ENCODE measurements around the gene CCDC192. TPM values are rescaled to one million over a fixed set of nuclear protein-coding genes. Genes with fewer than 3 reads are reported as not detected.

CCDC192 gene
- total RNA-seq, 3 donors from 2014 or later (not counting 1 experiment from before 2014, with no cell fraction given) = not detected

- H3K27me3 Mint-ChIP-seq (ENCODE audit: low read depth in 2 of 2) = no peaks in the 10 kb centered on the region
- Histone ChIP-seq H3K27ac (ENCODE audit: low read length) (peak overlapping the region; percentile 71), H3K9me3 (ENCODE audit: control insufficient read depth, insufficient read depth, low read length) (no peaks in the 10 kb centered on the region), H3K36me3 (ENCODE audit: control insufficient read depth, insufficient read depth, low read length) (no peaks in the 10 kb centered on the region), H3K4me3 (ENCODE audit: low read length) (no peak overlapping the region), H3K27me3 (ENCODE audit: control insufficient read depth, insufficient read depth, low read length) (no peaks in the 10 kb centered on the region), H3K4me1 (ENCODE audit: control insufficient read depth, insufficient read depth, low read length) (peaks cover 15% of the 10 kb centered on the region)
- intact Hi-C loops (cut with micrococcal nuclease) = no loop called here
- no peaks in the 10 kb centered on the region for H3K9me3 Mint-ChIP-seq
- H3K4me1 Mint-ChIP-seq = peaks cover 8 to 14% of the 10 kb centered on the region in 2 donors
- TF ChIP-seq CTCF (IDR thresholded peaks at IDR 0.05) = no peak
- DNase-seq (no peak), ATAC-seq (no peak)
- H3K27ac Mint-ChIP-seq = peak overlapping the region in 1 of 2 donors; percentile 63
- H3K36me3 Mint-ChIP-seq = no peaks in the 10 kb centered on the region
- 46% methylated on average over 1 of the region's 1 CpG for WGBS (ENCODE audit: insufficient coverage)
- H3K4me3 Mint-ChIP-seq = no peak overlapping the region
Measured at GRCh38 chr5:127935398-127935797, 232.2 kb downstream of the CCDC192 start.

- Histone ChIP-seq H3K27ac (ENCODE audit: low read length) (peak overlapping the region; percentile 71), H3K4me3 (ENCODE audit: low read length) (no peak overlapping the region), H3K4me1 (ENCODE audit: control insufficient read depth, insufficient read depth, low read length) (peaks cover 15% of the 10 kb centered on the region), H3K9me3 (ENCODE audit: control insufficient read depth, insufficient read depth, low read length) (no peaks in the 10 kb centered on the region), H3K27me3 (ENCODE audit: control insufficient read depth, insufficient read depth, low read length) (no peaks in the 10 kb centered on the region), H3K36me3 (ENCODE audit: control insufficient read depth, insufficient read depth, low read length) (no peaks in the 10 kb centered on the region)
- Mint-ChIP-seq H3K27me3 (ENCODE audit: low read depth in 2 of 2) (no peaks in the 10 kb centered on the region), H3K9me3 (no peaks in the 10 kb centered on the region), H3K36me3 (no peaks in the 10 kb centered on the region), H3K4me3 (peak overlapping the region; percentile 62), H3K27ac (peak overlapping the region; percentile 69 to 78), H3K4me1 (peaks cover 8 to 14% of the 10 kb centered on the region in 2 donors)
- WGBS (ENCODE audit: insufficient coverage) = 55% methylated on average over 4 of the region's 6 CpGs
- ATAC-seq (peak; percentile 67 to 85 (median 79)), DNase-seq (peak; percentile 14 to 60)
- TF ChIP-seq CTCF (IDR thresholded peaks at IDR 0.05) = no peak
- intact Hi-C loops (cut with micrococcal nuclease) = no loop called here
Measured at GRCh38 chr5:127936439-127936972, 233.3 kb downstream of the CCDC192 start.

GRCh38 chr5:127938746-127939145 lies 235.6 kb downstream of the CCDC192 start:
- Mint-ChIP-seq H3K36me3 (no peaks in the 10 kb centered on the region), H3K9me3 (no peaks in the 10 kb centered on the region), H3K27me3 (ENCODE audit: low read depth in 2 of 2) (no peaks in the 10 kb centered on the region), H3K27ac (no peak overlapping the region), H3K4me3 (no peak overlapping the region), H3K4me1 (peaks cover 8 to 20% of the 10 kb centered on the region in 2 donors)
- H3K27ac ChIP-seq (ENCODE audit: low read length) = no peak overlapping the region
- WGBS (ENCODE audit: insufficient coverage) = 91% methylated on average over 2 of the region's 2 CpGs
- H3K9me3 ChIP-seq (ENCODE audit: control insufficient read depth, insufficient read depth, low read length) = no peaks in the 10 kb centered on the region
- no peak for DNase-seq
- no peak overlapping the region for H3K4me3 ChIP-seq (ENCODE audit: low read length)
- no peak for ATAC-seq
- no peak for TF ChIP-seq CTCF (IDR thresholded peaks at IDR 0.05)
- no peaks in the 10 kb centered on the region for H3K36me3 ChIP-seq (ENCODE audit: control insufficient read depth, insufficient read depth, low read length)
- intact Hi-C loops (cut with micrococcal nuclease) = no loop called here
- H3K27me3 ChIP-seq (ENCODE audit: control insufficient read depth, insufficient read depth, low read length) = no peaks in the 10 kb centered on the region
- peaks cover 15% of the 10 kb centered on the region for H3K4me1 ChIP-seq (ENCODE audit: control insufficient read depth, insufficient read depth, low read length)

GRCh38 chr5:127940854-127941253 lies 237.7 kb downstream of the CCDC192 start:
- Histone ChIP-seq H3K36me3 (ENCODE audit: control insufficient read depth, insufficient read depth, low read length) (no peaks in the 10 kb centered on the region), H3K27ac (ENCODE audit: low read length) (no peak overlapping the region), H3K9me3 (ENCODE audit: control insufficient read depth, insufficient read depth, low read length) (no peaks in the 10 kb centered on the region), H3K4me3 (ENCODE audit: low read length) (no peak overlapping the region), H3K4me1 (ENCODE audit: control insufficient read depth, insufficient read depth, low read length) (peaks cover 11% of the 10 kb centered on the region), H3K27me3 (ENCODE audit: control insufficient read depth, insufficient read depth, low read length) (no peaks in the 10 kb centered on the region)
- Mint-ChIP-seq H3K27ac (no peak overlapping the region), H3K27me3 (ENCODE audit: low read depth in 2 of 2) (no peaks in the 10 kb centered on the region), H3K36me3 (no peaks in the 10 kb centered on the region), H3K4me1 (peaks cover 8 to 14% of the 10 kb centered on the region in 2 donors), H3K4me3 (no peak overlapping the region), H3K9me3 (no peaks in the 10 kb centered on the region)
- ATAC-seq = no peak
- TF ChIP-seq CTCF (IDR thresholded peaks at IDR 0.05) = no peak
- intact Hi-C loops (cut with micrococcal nuclease) = no loop called here
- no peak for DNase-seq
- 80% methylated on average over 1 of the region's 1 CpG for WGBS (ENCODE audit: insufficient coverage)

Data from natural killer cell (primary cell).